Measurements from ENCODE around the gene SLC26A1.
A peak's percentile ranks its signal among the peaks of the same experiment; 100 is the strongest.

The SLC26A1 gene

DNA sequence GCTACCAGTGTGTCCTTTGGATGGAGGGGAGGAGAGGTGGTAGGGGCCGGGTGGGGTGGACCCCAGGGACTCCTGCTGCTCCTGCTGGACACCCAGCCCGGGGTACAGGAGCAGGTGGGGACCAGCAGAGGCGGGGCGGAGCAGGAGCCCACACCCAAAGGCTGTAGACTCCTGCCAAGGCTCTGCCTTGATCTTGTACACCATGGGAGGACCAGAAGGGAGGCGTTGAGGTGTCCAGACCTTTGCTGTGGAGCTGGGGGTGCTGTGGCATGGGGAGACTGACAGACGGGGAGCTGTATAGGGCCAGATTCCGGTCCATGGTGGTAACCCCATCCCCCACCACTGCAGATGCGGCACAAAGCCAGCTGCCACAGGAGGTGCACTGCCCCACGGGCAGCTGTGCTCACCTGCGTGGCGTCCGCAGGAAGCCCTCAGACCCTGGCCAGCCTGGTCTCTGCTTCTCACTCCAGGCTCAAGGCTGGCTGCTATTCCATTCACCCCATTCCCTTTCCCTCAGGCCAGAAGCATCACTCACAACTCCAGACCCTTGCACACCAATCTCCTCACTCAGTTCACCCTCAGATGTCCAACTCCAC lies 5.0 kb upstream of the SLC26A1 start:
- no peak for FAIRE-seq

DNA sequence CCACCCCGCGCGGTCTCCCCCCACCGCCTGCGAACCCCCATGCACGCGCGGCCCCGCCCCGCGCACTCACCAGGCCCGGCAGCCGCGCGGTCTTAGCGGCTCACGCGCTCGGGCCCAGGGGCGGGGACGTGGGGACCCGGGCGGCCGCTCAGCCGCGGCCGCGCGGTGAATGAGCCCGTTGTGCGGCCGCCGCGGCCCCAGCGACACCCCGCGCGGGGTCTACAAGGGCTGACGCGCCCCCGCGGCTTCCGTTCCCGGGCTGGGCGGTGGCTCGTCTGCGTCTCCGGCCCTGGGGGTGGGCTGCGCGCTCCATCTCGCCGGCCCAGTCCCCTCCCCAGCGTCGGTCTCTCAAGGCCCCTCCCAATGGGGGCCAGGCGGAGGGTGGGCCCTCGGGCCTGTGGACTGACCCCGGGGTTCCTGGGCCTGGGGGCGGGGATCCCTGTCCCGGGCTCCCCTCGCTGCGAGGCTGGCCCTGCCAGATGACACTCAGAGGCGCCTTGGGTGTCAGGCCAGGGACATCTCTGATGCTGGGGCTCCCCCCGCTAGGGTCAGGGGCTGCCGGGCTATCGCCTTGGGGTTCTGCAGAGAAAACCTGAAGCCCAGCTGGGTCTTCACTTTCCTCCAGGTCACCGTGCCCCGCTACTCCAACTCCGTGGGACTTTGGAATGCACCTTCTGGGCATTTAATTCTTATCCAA lies 4.3 kb upstream of the SLC26A1 start:
- FAIRE-seq, result no peak

DNA sequence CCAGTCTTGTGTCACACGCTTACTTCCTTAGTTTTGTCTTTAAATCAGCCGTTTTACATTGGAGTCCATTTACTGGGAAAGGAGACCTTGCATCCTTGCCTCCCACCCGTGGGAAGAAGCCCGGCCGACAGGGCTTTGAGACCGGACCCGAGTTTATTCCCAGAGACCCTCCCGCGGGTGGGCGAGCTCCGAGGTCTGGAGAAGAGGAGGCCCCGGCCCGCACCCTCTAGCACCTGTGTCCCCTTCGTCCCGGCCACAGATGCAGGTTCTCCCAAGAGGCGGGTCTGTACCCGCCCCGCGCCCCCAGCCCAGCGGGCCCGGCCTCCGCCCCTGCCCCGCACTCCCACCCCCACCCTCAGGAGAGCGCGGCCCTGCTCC lies 3.8 kb upstream of the SLC26A1 start:
- FAIRE-seq, result no peak

DNA sequence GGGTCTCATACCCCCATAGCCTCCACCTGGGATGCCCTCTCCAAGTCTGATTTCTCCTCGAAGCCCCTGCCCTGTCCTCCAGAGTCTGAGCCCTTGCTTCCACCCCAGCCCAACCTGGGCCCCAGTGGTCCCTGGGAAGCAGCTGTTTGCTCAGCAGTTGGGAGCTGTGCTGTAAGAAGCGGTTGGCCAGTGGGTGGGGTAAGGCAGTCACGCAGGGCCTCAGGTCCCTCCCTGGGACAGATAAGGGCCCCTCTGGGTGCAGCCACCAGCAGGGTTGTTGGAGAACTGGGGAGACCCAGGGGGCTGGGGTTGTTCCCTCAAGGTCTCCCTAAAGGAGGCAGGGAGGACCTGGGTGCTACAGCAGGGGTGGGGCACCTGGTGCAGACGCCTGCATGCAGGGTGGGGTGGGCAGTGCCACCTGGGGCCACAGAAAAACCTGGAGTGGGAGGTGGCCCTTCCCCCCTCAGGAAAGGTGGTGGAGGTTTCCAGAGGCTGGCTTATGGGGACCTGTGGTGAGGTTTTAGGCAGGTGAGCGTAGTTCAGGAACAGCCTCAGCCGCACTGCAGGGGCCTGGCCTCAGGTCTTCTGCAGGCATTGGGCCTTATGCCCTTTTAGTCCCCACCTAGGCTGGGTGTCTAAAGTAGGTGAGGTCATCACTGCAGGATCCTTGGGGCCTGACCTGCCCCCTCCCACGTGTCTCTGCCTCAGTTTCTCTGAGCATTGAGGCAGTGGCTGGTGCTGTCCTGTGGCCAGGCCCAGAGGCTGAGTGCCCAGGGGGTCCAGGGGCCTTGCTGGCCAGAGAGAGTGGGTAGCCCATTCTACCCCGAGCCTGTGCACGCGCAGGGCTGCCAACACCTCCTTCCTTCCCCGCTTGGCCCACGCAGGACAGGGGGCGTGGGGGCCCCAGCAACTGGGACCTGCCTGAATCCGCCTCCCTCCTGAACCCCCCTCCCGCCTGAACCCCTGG lies 3.1 kb upstream of the SLC26A1 start:
- FAIRE-seq, result no peak

DNA sequence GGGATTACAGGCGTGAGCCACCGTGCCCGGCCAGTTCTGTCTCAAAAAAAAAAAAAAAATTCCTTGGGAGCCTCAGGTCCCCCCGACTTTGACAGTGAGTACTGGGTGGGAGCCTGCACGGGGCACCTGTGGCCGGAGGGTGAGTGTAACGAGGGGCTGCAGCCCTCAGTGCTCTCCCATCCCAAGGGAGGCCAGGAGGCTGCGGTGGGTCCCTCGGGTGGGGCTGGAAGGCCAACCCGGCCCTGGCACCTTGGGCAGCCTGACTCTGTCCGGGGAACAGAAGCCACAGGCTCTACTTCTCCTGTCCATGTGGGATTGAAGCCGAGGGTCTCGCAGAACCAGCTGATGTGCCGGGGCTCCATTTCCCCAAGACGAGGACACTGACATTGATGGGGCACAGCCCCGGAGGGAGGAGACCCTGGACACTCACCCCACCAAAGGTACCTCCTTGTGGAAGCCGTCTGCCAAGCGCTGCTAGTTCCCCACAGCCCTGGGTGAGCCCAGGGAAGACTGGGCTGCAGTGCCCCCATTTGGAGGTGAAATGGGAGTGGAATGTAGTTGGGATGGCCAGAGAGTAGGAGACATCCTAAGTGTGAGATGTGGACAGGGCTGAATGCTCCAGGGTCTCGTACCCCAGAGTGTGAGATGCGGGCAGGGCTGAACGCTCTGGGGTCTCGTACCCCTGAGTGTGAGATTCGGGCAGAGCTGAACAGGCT lies 2.3 kb upstream of the SLC26A1 start:
- no peak for FAIRE-seq

DNA sequence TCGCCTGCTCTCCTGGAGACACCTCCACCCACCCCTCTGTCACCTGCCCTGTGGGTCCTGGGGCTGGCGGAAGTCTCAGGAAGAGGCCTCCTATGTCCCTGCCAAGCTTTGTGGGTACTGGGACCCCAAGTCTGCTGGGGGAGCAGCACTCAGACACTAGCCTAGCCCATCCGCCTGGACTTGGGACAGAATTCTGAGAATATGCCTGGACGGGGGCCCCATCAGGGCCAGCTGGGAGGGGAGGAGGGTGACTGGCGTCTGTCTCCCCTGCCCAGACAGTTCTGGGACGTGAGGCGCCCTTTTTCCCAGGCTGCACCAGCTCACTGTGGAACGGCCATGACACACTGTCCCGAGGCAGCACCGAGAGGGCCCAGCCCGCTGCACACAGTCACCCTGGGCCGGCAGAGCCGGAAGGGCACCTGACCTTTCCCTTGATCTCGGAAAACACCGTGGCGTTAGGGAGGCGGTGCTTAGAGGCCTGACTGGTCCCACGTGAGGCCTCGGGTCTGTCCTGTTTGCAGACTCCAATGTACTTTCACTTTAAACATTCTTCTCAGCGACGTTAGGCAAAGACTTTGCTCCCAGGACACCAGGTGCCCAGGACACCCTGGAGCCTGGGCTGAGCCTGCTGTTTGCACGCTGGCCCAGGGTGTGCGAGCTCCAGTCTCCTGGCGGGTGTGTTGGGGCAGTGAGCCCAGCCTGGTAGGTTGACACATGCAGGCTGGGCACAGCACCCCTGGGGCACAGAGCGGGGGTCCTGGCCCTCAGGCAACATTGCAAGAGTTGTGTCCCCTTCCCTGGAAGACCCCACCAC lies 700 bp downstream of the SLC26A1 start:
- peak; percentile 84 for FAIRE-seq

DNA sequence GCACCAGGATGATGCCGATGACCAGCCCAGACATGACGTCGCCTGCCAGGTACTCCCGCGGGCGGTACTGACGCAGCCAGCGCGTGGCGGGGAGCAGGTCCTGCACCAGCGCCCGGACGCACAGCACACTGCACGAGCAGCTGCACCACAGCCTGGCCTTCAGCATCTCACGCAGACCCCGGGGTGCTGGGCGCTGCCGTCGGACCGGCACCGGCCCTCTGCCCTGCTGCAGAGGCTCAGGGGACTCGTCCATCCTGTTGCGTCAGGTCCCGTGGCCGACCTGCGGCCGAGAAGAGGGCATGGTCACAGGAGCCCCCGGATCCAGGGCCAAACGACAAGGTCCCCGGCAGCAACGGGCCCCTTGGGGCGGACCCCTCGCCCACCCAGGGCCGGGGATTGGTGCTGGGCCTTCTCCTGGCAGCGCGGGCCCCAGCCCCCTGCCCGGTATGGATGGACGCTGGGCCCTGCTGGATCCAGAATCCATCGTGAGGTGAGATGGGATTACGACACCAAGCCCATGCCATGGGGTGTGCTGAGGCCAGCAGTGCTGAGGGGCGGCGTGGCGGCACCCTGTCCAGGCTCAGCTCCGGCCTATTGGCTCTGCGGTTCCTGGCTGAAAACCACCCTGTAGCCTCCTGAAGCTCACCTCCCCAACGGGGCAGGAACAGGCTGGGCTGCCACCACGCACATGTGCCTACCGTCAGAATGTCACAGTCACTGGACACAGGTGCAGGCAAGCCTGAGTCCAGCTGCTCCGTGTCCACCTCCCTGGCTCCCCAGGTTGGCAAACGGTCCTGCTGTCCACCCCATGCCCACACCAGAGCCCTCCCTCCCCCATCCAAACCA lies 1.5 kb downstream of the SLC26A1 start:
- FAIRE-seq, result no peak

DNA sequence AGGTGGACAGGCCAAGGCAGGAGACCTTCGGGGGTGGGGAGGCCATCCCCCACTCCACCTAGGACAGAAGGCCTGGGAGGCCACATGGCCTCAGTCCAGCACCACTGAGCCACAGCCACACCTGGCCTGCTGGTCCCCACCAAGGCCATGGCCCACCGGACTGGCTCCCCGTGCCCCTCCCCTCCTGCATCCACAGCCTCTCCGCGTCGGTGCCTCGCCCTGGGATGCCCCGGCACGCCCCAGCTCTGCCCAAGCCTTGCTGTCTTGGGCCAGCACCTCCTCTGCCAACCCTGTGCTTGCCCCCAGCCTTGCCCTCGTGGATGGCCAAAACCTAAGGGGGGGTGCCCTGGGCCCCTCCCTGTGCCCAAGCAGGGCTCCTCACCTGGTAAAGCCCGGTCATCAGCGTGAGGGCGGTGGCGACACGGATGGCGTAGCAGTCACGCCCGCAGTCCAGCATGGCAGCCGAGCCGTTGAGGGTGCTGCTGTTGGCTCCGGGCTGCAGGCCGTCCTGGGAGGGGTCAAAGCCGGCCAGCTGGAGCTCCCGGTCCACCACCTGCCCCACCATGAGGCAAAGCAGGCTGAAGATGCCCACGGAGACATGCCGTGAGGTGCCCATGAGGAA lies 2.3 kb downstream of the SLC26A1 start:
- no peak for FAIRE-seq

DNA sequence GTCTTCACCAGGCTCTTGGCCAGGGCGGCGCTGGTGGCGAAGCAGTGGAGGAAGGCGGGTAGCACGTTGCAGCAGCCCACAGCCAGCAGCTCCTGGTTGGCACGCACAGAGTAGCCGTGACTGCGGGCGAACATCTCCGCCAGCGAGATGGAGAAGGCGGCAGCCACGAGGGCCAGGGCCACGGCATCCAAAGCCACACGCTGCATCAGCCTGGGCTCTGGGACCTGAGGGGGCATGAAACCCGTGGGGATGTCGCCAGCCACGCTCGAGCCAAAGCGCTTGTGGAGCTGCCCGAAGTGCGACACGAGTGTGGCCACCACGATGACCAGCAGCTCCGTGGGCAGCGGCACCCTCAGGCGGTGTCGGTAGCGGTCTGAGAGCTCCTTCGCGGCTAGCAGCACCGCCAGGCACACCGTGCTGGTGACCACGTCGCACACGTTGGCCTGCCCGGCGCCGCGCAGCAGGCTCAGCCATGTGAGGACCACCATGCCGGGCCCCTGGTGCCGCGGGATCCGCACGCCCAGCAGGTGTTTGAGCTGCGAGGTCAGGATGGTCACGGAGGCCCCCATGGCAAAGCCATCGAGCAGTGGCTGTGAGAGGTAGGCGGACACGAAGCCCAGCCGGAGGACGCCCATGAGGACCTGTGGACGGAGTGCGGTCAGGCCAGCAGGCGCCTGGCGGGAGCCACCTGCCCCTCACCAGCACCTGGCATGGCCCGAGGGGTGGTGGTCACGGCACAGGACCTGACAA lies 3.3 kb downstream of the SLC26A1 start:
- no peak for FAIRE-seq

DNA sequence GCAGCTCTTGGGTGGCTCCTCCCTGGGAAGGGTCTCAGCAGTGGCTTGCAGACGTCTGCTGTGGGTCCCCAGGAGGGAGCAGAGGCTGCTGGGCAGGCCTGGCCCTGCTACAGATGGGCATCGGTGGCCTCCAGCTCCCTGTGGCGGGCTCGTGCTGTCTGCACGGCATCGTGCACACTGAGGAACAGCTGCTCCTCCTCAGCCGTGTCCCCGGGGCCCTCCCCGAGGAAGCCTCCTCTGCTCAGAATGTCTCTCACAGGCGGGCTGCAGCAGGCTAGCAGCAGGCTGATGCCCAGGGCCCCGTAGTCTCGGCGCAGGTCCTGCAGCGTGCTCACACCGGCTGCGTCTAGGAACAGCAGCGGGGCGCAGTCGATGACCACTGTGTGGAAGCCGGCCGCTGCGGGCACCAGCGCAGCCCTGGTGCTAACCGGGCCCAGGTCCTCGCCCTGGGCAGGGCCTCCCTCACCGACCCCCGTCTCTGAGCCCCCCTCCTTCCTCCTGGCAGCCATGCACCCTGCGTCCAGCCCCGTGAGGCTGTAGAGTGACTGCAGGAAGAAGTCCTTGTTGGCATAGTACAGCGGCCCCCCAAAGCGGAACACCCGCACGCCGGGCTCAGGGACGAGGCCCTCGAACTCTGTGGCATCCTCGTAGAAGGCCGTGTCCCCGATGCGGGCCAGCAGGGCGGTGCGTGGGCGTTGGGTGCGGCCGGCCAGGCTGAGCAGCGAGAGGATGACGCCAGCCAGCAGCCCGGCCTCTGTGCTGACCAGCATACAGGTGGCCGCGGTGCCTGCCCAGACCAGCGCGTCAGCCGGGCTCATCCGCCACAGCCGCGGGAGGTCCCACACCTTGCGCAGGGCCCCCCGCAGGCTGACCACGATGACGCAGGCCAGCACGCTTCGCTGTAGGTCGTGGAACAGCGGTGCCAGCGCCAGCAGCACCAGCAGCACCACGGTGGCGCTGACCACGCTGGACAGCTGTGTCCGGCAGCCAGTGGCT lies 4.2 kb downstream of the SLC26A1 start:
- no peak for FAIRE-seq

DNA sequence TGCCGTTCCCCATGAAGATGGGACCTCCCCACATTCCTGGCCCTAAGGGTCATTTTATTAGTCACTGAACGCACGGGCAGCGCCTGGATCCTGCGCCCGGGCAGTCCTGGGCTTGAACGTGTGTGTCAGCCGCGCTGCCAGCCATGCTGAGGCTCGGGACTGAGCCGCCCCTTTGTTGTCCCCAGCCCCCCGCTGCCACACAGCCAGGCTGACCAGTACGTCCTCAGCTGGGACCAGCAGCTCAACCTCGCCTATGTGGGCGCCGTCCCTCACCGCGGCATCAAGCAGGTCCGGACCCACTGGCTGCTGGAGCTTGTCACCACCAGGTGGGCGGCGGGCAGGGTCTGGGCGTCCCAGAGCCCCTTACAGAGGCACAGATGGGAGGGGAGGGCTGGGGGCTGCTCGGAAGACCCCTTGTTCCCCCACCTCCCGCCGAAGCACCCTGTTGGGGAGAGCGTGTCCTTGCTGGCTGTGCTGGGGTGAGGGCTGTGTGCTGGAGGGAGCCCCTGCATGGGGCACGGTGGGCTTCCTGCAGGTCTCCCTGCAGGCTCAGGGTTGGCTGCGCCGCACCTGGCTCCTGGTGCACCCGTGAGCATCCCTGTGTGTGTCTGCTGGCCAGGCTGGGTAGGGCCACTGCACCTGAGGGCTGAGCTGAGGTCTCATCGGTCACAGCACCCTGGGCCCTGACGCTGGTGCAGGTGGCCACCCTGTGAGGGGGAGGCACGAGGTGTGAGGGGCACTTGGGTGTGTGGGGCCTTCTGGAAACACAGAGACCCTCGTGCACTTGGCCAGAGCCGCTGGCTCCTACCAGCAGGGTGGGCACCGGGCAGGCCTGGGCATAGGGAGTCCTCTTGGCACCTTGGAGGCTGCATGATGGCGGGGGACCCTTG lies 5.3 kb downstream of the SLC26A1 start:
- no peak for FAIRE-seq

DNA sequence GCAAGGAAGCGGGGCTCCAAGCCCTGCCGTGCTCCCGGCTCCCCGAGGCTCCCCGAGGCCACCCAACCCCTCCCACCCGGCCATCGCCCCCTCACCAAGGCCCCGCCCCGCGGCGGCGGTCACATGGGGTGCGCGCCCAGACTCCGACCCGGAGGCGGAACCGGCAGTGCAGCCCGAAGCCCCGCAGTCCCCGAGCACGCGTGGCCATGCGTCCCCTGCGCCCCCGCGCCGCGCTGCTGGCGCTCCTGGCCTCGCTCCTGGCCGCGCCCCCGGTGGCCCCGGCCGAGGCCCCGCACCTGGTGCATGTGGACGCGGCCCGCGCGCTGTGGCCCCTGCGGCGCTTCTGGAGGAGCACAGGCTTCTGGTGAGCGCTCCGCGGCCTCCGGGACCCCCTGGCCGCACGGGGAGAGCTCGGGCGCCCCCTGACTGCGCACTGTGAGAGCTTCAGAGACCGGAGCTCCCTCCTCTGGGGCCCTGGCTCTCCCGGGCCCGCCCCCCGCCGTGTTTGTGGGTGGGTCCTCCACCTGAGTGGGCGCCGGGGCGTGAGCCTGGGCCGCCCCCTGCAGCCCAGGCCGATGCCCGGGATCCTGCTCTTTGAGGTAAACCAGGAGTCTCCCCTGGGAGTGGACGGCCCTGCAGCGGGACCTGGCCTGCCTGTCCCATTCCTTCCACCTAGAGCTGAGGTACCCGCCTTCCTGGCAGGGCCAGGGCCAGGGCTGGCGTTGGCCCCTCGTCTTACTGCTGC lies 6.2 kb downstream of the SLC26A1 start, which contains the start of gene IDUA:
Gene IDUA (plus strand): TSS at position 166 of the 745 bp plus-strand sequence. CDS start 41 bp downstream, at position 207.
- FAIRE-seq, result no peak

DNA sequence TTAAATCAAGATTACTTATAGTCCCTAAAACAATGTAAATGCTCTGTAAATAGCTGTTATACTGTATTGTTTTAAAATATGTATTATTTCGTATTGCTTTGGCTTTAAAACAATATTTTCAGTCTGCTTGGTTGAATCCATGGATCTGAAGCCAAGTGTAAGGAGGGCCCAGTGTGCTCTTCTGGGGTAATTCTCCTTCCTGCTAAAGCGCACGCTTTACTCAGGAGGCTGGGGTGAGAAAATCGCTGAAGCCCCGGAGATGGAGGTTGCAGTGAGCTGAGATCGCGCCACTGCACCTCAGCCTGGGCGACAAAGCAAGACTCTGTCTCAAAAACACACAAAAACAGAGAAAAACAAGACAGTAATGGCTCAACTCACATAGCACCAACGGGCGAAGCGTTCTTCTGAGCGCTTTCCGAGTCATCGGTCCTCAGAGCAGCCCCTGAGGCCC lies 6.8 kb downstream of the SLC26A1 start:
- no peak for FAIRE-seq

DNA sequence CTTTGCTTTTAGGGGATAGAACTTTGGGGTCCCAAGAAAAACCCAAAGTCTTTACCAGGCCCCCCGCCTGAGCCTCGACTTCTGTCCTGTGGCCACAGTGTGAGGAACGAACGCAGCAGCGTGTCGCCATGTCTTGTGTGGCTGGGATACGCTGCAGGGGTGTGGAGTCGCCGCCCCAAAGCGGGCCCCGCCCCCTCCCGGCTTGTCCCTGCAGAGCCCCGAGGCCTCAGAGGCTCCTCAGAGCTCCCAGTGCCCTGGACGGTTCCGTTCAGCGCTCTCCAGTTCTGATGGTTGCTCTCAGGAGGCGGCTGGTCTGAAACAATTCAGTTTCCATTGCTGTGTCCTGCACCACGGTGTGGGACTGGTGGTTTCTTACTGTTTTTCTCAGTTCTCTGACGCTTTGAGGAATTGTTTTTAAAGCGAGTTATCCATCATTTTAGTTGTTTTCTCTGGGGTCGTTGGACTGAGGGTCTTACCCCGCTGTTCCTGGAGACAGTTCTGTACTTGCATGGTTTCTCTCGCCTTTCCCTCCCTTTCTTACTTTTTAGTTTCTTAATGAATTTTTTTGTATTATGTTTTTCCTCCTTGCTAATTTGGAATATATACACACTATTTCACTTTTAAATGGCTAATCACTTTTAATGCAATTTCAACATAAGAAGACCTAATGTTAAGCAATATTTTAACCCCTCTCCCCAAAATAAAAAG lies 7.9 kb downstream of the SLC26A1 start:
- peak; percentile 55 for FAIRE-seq

DNA sequence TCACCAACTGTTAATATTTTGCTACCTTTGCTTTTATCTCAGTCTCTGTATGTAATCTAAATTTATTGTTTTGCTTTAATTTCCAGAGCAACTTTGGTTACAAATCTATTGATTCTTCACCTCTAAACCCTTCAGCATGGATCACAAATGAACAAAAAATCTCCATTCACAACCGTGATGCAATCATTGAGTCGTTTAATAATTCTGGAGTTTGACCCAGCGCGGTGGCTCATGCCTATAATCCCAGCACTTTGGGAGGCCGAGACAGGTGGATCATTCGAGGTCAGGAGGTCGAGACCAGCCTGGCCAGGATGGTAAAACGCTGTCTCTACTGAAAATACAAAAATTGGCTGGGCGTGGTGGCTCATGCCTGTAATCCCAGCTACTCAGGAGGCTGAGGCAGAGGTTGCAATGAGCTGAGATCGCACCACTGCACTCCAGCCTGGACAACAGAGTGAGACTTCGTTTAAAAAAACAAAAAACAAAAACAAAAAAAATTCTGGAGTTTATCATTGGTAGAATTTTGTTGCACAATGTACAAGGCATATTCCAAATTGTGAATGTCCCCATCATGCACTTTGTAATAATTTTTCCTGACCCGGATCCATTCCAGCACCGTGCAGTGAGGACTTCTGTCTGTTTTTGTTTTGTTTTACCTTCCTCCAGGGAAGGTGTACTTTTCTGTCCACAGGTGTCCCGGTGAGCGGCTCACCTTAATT lies 8.7 kb downstream of the SLC26A1 start:
- FAIRE-seq, result no peak

All from G401.6 (cell line).